NT2/D1 (cell line): ENCODE measurements around the gene ADD3.

Experiments used
- DNase-seq: peaks from one replicate; pipeline ENCODE4 v3.0.0-alpha.2; 2011; ENCODE audit warnings: low read depth, low spot score
- H3K27me3 ChIP-seq: 2 replicates; pipeline ENCODE4 v1.6.0; 2011; ENCODE audit warnings: mild to moderate bottlenecking; ENCODE audit not compliant: insufficient read length, insufficient read depth
- H3K36me3 ChIP-seq: 2 replicates; pipeline ENCODE4 v1.6.1; 2011; ENCODE audit warnings: mild to moderate bottlenecking, low read length, mixed read lengths; ENCODE audit not compliant: insufficient read depth, insufficient read length
- H3K4me1 ChIP-seq: 2 replicates; pipeline ENCODE4 v1.5.1; 2011; ENCODE audit not compliant: insufficient read depth, insufficient read length
- H3K4me3 ChIP-seq: 2 replicates; pipeline ENCODE4 v1.5.1; 2011; ENCODE audit warnings: low read depth; ENCODE audit not compliant: insufficient read length
- H3K9ac ChIP-seq: 2 replicates; pipeline ENCODE4 v1.6.0; 2011; ENCODE audit warnings: low read depth; ENCODE audit not compliant: insufficient read length
- H3K9me3 ChIP-seq: 2 replicates; pipeline ENCODE4 v1.5.1; 2011; ENCODE audit warnings: mild to moderate bottlenecking, low read length; ENCODE audit not compliant: insufficient read depth
- SUZ12 ChIP-seq: IDR thresholded peaks from 2 replicates; pipeline ENCODE4 v1.6.1; 2011; ENCODE audit not compliant: insufficient read length, insufficient read depth; ENCODE audit errors: extremely low read depth
- YY1 ChIP-seq: IDR thresholded peaks from 2 replicates; pipeline ENCODE4 v1.6.1; 2011; ENCODE audit not compliant: insufficient read length, insufficient read depth
- ZNF274 ChIP-seq: IDR thresholded peaks from 2 replicates; pipeline ENCODE4 v1.6.1; 2011; ENCODE audit warnings: mild to moderate bottlenecking, low read depth, low read length

ADD3 gene

GRCh38 chr10:110151467-110151866 is 143.7 kb downstream of the ADD3 start:
- Histone ChIP-seq H3K36me3 (no peaks in the 10 kb centered on the region), H3K9ac (no peak overlapping the region), H3K27me3 (no peaks in the 10 kb centered on the region), H3K4me3 (no peak overlapping the region), H3K4me1 (no peaks in the 10 kb centered on the region), H3K9me3 (no peaks in the 10 kb centered on the region)
- TF ChIP-seq YY1 (no peak), ZNF274 (no peak), SUZ12 (no peak)
- DNase-seq: no peak

GRCh38 chr10:110151971-110152370 is 144.2 kb downstream of the ADD3 start:
- no peak for DNase-seq
- TF ChIP-seq ZNF274: no peak
- TF ChIP-seq SUZ12: no peak
- no peak for TF ChIP-seq YY1
- H3K36me3 ChIP-seq: no peaks in the 10 kb centered on the region
- H3K4me3 ChIP-seq: no peak overlapping the region
- no peaks in the 10 kb centered on the region for H3K4me1 ChIP-seq
- H3K27me3 ChIP-seq: no peaks in the 10 kb centered on the region
- H3K9me3 ChIP-seq: no peaks in the 10 kb centered on the region
- no peak overlapping the region for H3K9ac ChIP-seq

GRCh38 chr10:110153396-110153795 is 145.6 kb downstream of the ADD3 start:
- DNase-seq: no peak
- Histone ChIP-seq H3K4me3 (no peak overlapping the region), H3K27me3 (peaks cover 2% of the 10 kb centered on the region), H3K9ac (no peak overlapping the region), H3K9me3 (no peaks in the 10 kb centered on the region), H3K36me3 (no peaks in the 10 kb centered on the region), H3K4me1 (no peaks in the 10 kb centered on the region)
- no peak for TF ChIP-seq SUZ12
- no peak for TF ChIP-seq YY1
- no peak for TF ChIP-seq ZNF274

- no peak for TF ChIP-seq YY1
- TF ChIP-seq ZNF274: no peak
- TF ChIP-seq SUZ12: no peak
- Histone ChIP-seq H3K4me1 (no peaks in the 10 kb centered on the region), H3K27me3 (peaks cover 10% of the 10 kb centered on the region), H3K4me3 (no peak overlapping the region), H3K9me3 (no peaks in the 10 kb centered on the region), H3K36me3 (no peaks in the 10 kb centered on the region), H3K9ac (no peak overlapping the region)
- DNase-seq: no peak
These were observed 148.3 kb downstream of the ADD3 start for GRCh38 chr10:110156046-110156445.

- Histone ChIP-seq H3K9ac (no peak overlapping the region), H3K27me3 (peaks cover 21% of the 10 kb centered on the region), H3K36me3 (no peaks in the 10 kb centered on the region), H3K4me1 (peaks cover 3% of the 10 kb centered on the region), H3K9me3 (no peaks in the 10 kb centered on the region), H3K4me3 (no peak overlapping the region)
- no peak for TF ChIP-seq SUZ12
- DNase-seq: no peak
These were observed 150.5 kb downstream of the ADD3 start for GRCh38 chr10:110158051-110159005.

- Histone ChIP-seq H3K36me3 (no peaks in the 10 kb centered on the region), H3K9ac (no peak overlapping the region), H3K4me3 (no peak overlapping the region), H3K4me1 (peaks cover 3% of the 10 kb centered on the region), H3K27me3 (peaks cover 34% of the 10 kb centered on the region), H3K9me3 (no peaks in the 10 kb centered on the region)
- no peak for DNase-seq
- TF ChIP-seq YY1: no peak
- no peak for TF ChIP-seq ZNF274
- no peak for TF ChIP-seq SUZ12
These were observed 152.3 kb downstream of the ADD3 start for GRCh38 chr10:110160081-110160480.

GRCh38 chr10:110160522-110160921 is 152.7 kb downstream of the ADD3 start:
- H3K27me3 ChIP-seq: peaks cover 39% of the 10 kb centered on the region
- no peaks in the 10 kb centered on the region for H3K36me3 ChIP-seq
- no peaks in the 10 kb centered on the region for H3K9me3 ChIP-seq
- TF ChIP-seq YY1 (no peak), SUZ12 (no peak)
- peaks cover 3% of the 10 kb centered on the region for H3K4me1 ChIP-seq
- H3K9ac ChIP-seq: no peak overlapping the region
- no peak for DNase-seq
- H3K4me3 ChIP-seq: no peak overlapping the region
